AML-193 (cell line): ENCODE measurements around the gene SLC4A1AP.
"Not testable (repeated sequence)": the region's sequence is repeated elsewhere in the genome, so short reads cannot be mapped to it uniquely, and the experiment has no call there.

Experiments used
- DNase-seq, 2 experiments: peaks; one replicate each; lab custom pipeline; 2025; lab: John Stamatoyannopoulos, UW

SLC4A1AP gene

GRCh38 chr2:27663285-27664153, at the start of gene SLC4A1AP, which contains the start of gene SUPT7L:
TSS of gene SLC4A1AP (plus strand) at chr2:27663889. CDS start at chr2:27663915, 26 bp downstream.
TSS of gene SUPT7L (minus strand) at chr2:27663614. CDS start at chr2:27662192, 1,422 bp downstream.
- peak; percentile 67 to 72 for DNase-seq

- DNase-seq: no peak
These were observed 49.7 kb upstream of the SLC4A1AP start for GRCh38 chr2:27613985-27614384.

GRCh38 chr2:27615316-27615715, 48.4 kb upstream of the SLC4A1AP start:
- no peak for DNase-seq

- DNase-seq: no peak
These were observed 42.2 kb upstream of the SLC4A1AP start for GRCh38 chr2:27621524-27621923.

GRCh38 chr2:27622921-27623384, 40.7 kb upstream of the SLC4A1AP start:
- no peak for DNase-seq

- DNase-seq: no peak
These were observed 38.7 kb upstream of the SLC4A1AP start for GRCh38 chr2:27624943-27625342.

- not testable (repeated sequence) for DNase-seq
These were observed 37.4 kb upstream of the SLC4A1AP start for GRCh38 chr2:27626323-27626722.

GRCh38 chr2:27626921-27627320, 36.8 kb upstream of the SLC4A1AP start:
- peak; percentile 54 to 58 for DNase-seq

- DNase-seq: peak in 1 of 2 experiments; percentile 6
These were observed 35.5 kb upstream of the SLC4A1AP start for GRCh38 chr2:27627963-27628766.

GRCh38 chr2:27628767-27629709, 34.7 kb upstream of the SLC4A1AP start, which contains the start of the genes CCDC121 and GPN1:
TSS of gene CCDC121 (minus strand) at chr2:27629012. CDS start at chr2:27627799, 1,213 bp downstream.
TSS of gene GPN1 (plus strand) at chr2:27629050. CDS start at chr2:27629059, 9 bp downstream.
- DNase-seq: peak; percentile 95 to 97

GRCh38 chr2:27630257-27630656, 33.4 kb upstream of the SLC4A1AP start:
- DNase-seq: not testable (repeated sequence)

GRCh38 chr2:27634291-27634690, 29.4 kb upstream of the SLC4A1AP start:
- DNase-seq: no peak

- DNase-seq: no peak
These were observed 26.9 kb upstream of the SLC4A1AP start for GRCh38 chr2:27636766-27637165.

- DNase-seq: no peak
These were observed 25.6 kb upstream of the SLC4A1AP start for GRCh38 chr2:27638037-27638637.

GRCh38 chr2:27638709-27639108, 25.0 kb upstream of the SLC4A1AP start:
- DNase-seq: no peak

- DNase-seq: no peak
These were observed 22.9 kb upstream of the SLC4A1AP start for GRCh38 chr2:27640722-27641245.

- no peak for DNase-seq
These were observed 18.5 kb upstream of the SLC4A1AP start for GRCh38 chr2:27645197-27645596.

- DNase-seq: no peak
These were observed 16.4 kb upstream of the SLC4A1AP start for GRCh38 chr2:27647289-27647688.

- DNase-seq: no peak
These were observed 16.0 kb upstream of the SLC4A1AP start for GRCh38 chr2:27647737-27648136.

- no peak for DNase-seq
These were observed 12.6 kb upstream of the SLC4A1AP start for GRCh38 chr2:27651056-27651455.

- no peak for DNase-seq
These were observed 11.3 kb upstream of the SLC4A1AP start for GRCh38 chr2:27652341-27652740.
